Neural progenitor cell (in vitro differentiated cells): Measurements from ENCODE around the gene CEP350. TPM values are rescaled to one million over a fixed set of nuclear protein-coding genes. Genes with fewer than 3 reads are reported as not detected.

ENCODE experiments used
- DNase-seq: peaks from one replicate; pipeline ENCODE4 v3.0.0-alpha.2; 2016; ENCODE audit warnings: low spot score
- H2AFZ ChIP-seq: fragments of 200-600 bp; sonication (generic); replicated peaks from 2 replicates; pipeline ENCODE4 v1.6.1; 2016; ENCODE audit warnings: antibody characterized with exemption
- H3F3A ChIP-seq: fragments of 200-600 bp; sonication (generic); 2 replicates; pipeline ENCODE4 v1.6.1; 2016; ENCODE audit warnings: antibody characterized with exemption, low read depth
- H3K27ac ChIP-seq: fragments of 200-600 bp; sonication (generic); 2 replicates; pipeline ENCODE4 v1.5.1; 2016; ENCODE audit warnings: mild to moderate bottlenecking
- H3K27me3 ChIP-seq: fragments of 200-600 bp; sonication (generic); 2 replicates; pipeline ENCODE4 v1.6.1; 2016; ENCODE audit warnings: mild to moderate bottlenecking, moderate library complexity
- H3K36me3 ChIP-seq: fragments of 200-600 bp; sonication (generic); 2 replicates; pipeline ENCODE4 v1.5.1; 2016
- H3K4me1 ChIP-seq: fragments of 200-600 bp; sonication (generic); 2 replicates; pipeline ENCODE4 v1.6.1; 2016; ENCODE audit warnings: mixed run types
- H3K4me2 ChIP-seq: fragments of 200-600 bp; sonication (generic); 2 replicates; pipeline ENCODE4 v1.6.1; 2016
- H3K4me3 ChIP-seq: fragments of 200-600 bp; sonication (generic); 2 replicates; pipeline ENCODE4 v1.5.1; 2016
- H3K79me2 ChIP-seq: fragments of 200-600 bp; sonication (generic); 2 replicates; pipeline ENCODE4 v1.6.1; 2016; ENCODE audit warnings: low read depth
- H3K9ac ChIP-seq: fragments of 200-600 bp; sonication (generic); 2 replicates; pipeline ENCODE4 v1.6.1; 2016
- H3K9me3 ChIP-seq: fragments of 200-600 bp; sonication (generic); 2 replicates; pipeline ENCODE4 v1.5.1; 2016; ENCODE audit warnings: low read depth
- H4K20me1 ChIP-seq: fragments of 200-600 bp; sonication (generic); 2 replicates; pipeline ENCODE4 v1.6.1; 2016; ENCODE audit warnings: low read depth
- H3K27ac Mint-ChIP-seq: 3 replicates; pipeline ENCODE4 v1.8.0; 2021; ENCODE audit warnings: mixed read lengths
- H3K27me3 Mint-ChIP-seq: 2 replicates; pipeline ENCODE4 v1.8.0; 2022; ENCODE audit warnings: low read depth, mild to moderate bottlenecking, inconsistent platforms, moderate library complexity, mixed read lengths; ENCODE audit not compliant: insufficient read depth
- H3K36me3 Mint-ChIP-seq: 3 replicates; pipeline ENCODE4 v1.8.0; 2021; ENCODE audit warnings: mixed read lengths
- H3K4me1 Mint-ChIP-seq: 3 replicates; pipeline ENCODE4 v1.8.0; 2021; ENCODE audit warnings: mixed read lengths
- H3K4me3 Mint-ChIP-seq: 3 replicates; pipeline ENCODE4 v1.8.0; 2021; ENCODE audit warnings: mild to moderate bottlenecking, moderate library complexity, mixed read lengths
- H3K9me3 Mint-ChIP-seq: 3 replicates; pipeline ENCODE4 v1.8.0; 2020; ENCODE audit warnings: mixed read lengths
- EZH2 ChIP-seq: fragments of 200-600 bp; sonication (generic); IDR thresholded peaks from 2 replicates; pipeline ENCODE4 v1.6.1; 2017; ENCODE audit warnings: antibody characterized with exemption, mild to moderate bottlenecking, moderate library complexity
- EZH2phosphoT487 ChIP-seq: fragments of 200-600 bp; sonication (generic); IDR thresholded peaks from 2 replicates; pipeline ENCODE4 v1.6.1; 2017; ENCODE audit warnings: antibody characterized with exemption
- total RNA-seq: library from RNA; depleted of rRNA; stranded (reverse); fragments of >200 nt; gene quantifications from 2 replicates; pipeline ENCODE4 v1.2.3, GENCODE V29; 2015; ENCODE audit warnings: low replicate concordance
- TF ChIP-seq, protein P1 (sequence below): fragments of 200-600 bp; sonication (generic); IDR thresholded peaks from 2 replicates; pipeline ENCODE4 v1.5.1; 2017; ENCODE audit warnings: antibody characterized with exemption, mild to moderate bottlenecking

Gene CEP350
- total RNA-seq, 1 donor from 2014 or later = 61.2 TPM

DNA sequence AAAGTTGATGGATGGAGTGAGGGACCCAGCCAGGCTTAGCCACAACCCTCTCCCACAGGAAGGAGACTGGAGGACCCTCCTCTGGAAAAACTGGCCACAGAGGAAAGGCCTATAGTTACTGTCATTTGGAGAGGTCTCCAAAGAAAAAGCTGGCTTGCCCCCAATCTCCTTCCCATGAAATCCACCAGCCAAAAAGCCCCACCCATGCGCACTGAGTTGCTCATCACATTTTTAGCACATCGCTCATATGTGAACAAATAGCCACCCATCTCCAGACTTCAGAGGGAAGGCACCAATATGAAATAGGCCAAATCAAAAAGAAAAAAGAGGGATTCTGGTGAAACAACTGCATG is 163.1 kb downstream of the CEP350 start:
- H3K4me3 Mint-ChIP-seq = no peak overlapping the region
- Histone ChIP-seq H3K4me2 (no peak overlapping the region), H3K9me3 (no peaks in the 10 kb centered on the region), H3K4me3 (no peak overlapping the region), H3K79me2 (no peaks in the 10 kb centered on the region), H3F3A (no peaks in the 10 kb centered on the region), H3K9ac (no peak overlapping the region), H2AFZ (no peak overlapping the region), H3K36me3 (no peaks in the 10 kb centered on the region), H4K20me1 (no peaks in the 10 kb centered on the region), H3K27me3 (no peaks in the 10 kb centered on the region), H3K4me1 (no peaks in the 10 kb centered on the region), H3K27ac (no peak overlapping the region)
- peaks cover 10% of the 10 kb centered on the region for H3K36me3 Mint-ChIP-seq
- TF ChIP-seq EZH2phosphoT487 (no peak), EZH2 (no peak)
- TF ChIP-seq, protein P1, sequence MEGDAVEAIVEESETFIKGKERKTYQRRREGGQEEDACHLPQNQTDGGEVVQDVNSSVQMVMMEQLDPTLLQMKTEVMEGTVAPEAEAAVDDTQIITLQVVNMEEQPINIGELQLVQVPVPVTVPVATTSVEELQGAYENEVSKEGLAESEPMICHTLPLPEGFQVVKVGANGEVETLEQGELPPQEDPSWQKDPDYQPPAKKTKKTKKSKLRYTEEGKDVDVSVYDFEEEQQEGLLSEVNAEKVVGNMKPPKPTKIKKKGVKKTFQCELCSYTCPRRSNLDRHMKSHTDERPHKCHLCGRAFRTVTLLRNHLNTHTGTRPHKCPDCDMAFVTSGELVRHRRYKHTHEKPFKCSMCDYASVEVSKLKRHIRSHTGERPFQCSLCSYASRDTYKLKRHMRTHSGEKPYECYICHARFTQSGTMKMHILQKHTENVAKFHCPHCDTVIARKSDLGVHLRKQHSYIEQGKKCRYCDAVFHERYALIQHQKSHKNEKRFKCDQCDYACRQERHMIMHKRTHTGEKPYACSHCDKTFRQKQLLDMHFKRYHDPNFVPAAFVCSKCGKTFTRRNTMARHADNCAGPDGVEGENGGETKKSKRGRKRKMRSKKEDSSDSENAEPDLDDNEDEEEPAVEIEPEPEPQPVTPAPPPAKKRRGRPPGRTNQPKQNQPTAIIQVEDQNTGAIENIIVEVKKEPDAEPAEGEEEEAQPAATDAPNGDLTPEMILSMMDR = no peak
- no peak overlapping the region for H3K27ac Mint-ChIP-seq
- H3K9me3 Mint-ChIP-seq = no peaks in the 10 kb centered on the region
- H3K4me1 Mint-ChIP-seq = no peaks in the 10 kb centered on the region
- no peak for DNase-seq
- peaks cover 2% of the 10 kb centered on the region for H3K27me3 Mint-ChIP-seq

DNA sequence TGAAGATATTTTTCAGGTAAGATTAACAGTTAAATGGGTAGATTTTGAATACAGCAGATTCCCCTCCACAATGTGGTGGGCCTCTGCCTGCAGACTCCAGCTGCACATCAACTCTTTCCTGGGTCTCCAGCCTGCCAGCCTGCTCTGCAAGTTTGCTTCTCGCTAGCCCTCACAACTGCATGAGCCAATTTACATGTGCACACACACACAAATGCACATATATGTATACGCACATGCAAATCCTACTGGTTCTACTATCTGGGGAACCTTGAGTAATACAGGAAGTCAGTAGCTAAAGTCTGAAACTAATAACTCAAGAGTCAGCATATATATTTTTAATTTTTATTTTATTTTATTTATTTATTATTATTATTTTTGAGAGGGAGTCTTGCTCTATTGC is 165.2 kb downstream of the CEP350 start:
- Histone ChIP-seq H3K79me2 (no peaks in the 10 kb centered on the region), H3K27me3 (no peaks in the 10 kb centered on the region), H3K27ac (no peak overlapping the region), H3F3A (no peaks in the 10 kb centered on the region), H3K9ac (no peak overlapping the region), H3K9me3 (no peaks in the 10 kb centered on the region), H3K4me2 (no peak overlapping the region), H3K4me1 (no peaks in the 10 kb centered on the region), H2AFZ (no peak overlapping the region), H3K4me3 (no peak overlapping the region), H4K20me1 (no peaks in the 10 kb centered on the region), H3K36me3 (no peaks in the 10 kb centered on the region)
- TF ChIP-seq EZH2phosphoT487 = no peak
- TF ChIP-seq, protein P1 = no peak
- no peak overlapping the region for H3K27ac Mint-ChIP-seq
- H3K9me3 Mint-ChIP-seq = no peaks in the 10 kb centered on the region
- H3K4me1 Mint-ChIP-seq = no peaks in the 10 kb centered on the region
- H3K36me3 Mint-ChIP-seq = peaks cover 6% of the 10 kb centered on the region
- no peak for DNase-seq
- H3K27me3 Mint-ChIP-seq = peaks cover 3% of the 10 kb centered on the region
- H3K4me3 Mint-ChIP-seq = no peak overlapping the region

DNA sequence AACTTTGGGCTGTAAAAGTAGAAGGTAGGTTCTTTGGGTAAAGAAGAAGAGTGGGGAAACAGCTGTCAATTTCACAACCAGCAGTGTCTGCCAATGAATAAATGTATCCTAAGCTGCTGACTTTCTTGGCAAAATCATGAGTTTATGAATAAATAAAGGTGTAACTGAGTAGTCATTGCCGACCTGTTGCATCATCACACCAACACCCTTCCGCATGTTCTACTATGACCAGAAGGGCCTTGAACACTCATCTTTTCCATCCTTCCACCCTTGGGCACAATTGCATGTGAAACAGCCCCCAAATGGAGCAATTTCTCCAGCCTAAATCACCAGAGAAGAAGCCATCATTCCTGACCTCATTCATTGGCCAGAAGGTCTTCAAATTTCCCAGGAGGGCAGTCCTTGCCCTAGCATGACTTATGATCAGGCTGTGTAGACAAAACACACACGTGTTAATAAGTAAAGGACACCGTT is 168.9 kb downstream of the CEP350 start:
- H3K9ac ChIP-seq = no peak overlapping the region
- H3K27me3 ChIP-seq = no peaks in the 10 kb centered on the region
- H3K4me1 ChIP-seq = no peaks in the 10 kb centered on the region
- Mint-ChIP-seq H3K27me3 (peaks cover 3% of the 10 kb centered on the region), H3K4me3 (no peak overlapping the region), H3K9me3 (no peaks in the 10 kb centered on the region), H3K36me3 (no peaks in the 10 kb centered on the region), H3K4me1 (no peaks in the 10 kb centered on the region), H3K27ac (no peak overlapping the region)
- no peaks in the 10 kb centered on the region for H3K9me3 ChIP-seq
- TF ChIP-seq EZH2 = no peak
- no peak for TF ChIP-seq EZH2phosphoT487
- TF ChIP-seq, protein P1 = no peak
- DNase-seq = no peak
- no peak overlapping the region for H3K4me2 ChIP-seq
- H3F3A ChIP-seq = no peaks in the 10 kb centered on the region
- H2AFZ ChIP-seq = no peak overlapping the region
- H3K4me3 ChIP-seq = no peak overlapping the region
- H4K20me1 ChIP-seq = no peaks in the 10 kb centered on the region
- no peaks in the 10 kb centered on the region for H3K79me2 ChIP-seq
- H3K27ac ChIP-seq = no peak overlapping the region
- no peaks in the 10 kb centered on the region for H3K36me3 ChIP-seq
